Measurements from ENCODE around the gene TCN2.

DNA sequence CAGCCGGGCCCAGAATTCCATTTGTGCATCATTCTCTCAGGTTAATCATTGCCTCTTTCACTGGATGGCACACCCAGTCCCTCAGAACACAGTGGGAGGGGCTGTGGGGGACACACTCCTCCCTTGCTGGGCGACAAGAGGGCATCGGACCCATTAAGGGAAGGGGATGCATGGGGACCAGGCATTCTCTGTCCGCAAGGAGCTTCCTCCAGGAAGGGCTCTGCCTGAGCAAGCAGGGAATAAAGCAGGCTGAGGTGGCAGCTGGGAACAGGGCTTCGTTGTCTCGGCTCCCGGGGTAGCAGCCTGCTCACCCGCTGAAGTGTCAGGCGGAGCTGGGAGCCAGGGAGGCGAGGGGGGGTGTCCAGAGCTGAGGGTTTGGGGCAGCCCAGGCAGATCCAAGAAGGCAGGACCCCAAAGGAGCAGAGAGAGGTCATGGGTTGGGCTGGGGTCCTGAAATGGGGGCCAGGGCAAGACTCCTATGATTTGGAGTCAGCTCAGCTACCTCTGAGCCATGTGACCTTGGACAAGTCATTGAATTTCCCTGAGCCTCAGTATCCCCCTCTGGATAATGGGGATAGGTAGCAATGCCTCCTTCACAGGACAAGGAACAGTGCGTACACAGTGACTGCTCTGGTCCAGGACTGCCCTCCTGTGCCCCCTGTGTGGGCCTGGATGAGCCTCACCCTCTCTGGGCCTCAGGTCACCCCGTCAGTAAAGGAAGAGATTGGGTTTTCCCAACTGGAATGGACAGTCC lies 34.0 kb upstream of the TCN2 start:
- TF ChIP-seq, protein P1, sequence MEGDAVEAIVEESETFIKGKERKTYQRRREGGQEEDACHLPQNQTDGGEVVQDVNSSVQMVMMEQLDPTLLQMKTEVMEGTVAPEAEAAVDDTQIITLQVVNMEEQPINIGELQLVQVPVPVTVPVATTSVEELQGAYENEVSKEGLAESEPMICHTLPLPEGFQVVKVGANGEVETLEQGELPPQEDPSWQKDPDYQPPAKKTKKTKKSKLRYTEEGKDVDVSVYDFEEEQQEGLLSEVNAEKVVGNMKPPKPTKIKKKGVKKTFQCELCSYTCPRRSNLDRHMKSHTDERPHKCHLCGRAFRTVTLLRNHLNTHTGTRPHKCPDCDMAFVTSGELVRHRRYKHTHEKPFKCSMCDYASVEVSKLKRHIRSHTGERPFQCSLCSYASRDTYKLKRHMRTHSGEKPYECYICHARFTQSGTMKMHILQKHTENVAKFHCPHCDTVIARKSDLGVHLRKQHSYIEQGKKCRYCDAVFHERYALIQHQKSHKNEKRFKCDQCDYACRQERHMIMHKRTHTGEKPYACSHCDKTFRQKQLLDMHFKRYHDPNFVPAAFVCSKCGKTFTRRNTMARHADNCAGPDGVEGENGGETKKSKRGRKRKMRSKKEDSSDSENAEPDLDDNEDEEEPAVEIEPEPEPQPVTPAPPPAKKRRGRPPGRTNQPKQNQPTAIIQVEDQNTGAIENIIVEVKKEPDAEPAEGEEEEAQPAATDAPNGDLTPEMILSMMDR (conservative IDR thresholded peaks at IDR 0.05; ENCODE audit: low read depth, low read length), result no peak
- no peak for TF ChIP-seq POLR2A (IDR thresholded peaks at IDR 0.05; ENCODE audit: low read depth, low read length)
- no peak for TF ChIP-seq MXI1 (IDR thresholded peaks at IDR 0.05; ENCODE audit: borderline replicate concordance, low read depth, low read length)
- TF ChIP-seq RFX5 (IDR thresholded peaks at IDR 0.05; ENCODE audit: low read depth, low read length), result no peak
- TF ChIP-seq, protein P2, sequence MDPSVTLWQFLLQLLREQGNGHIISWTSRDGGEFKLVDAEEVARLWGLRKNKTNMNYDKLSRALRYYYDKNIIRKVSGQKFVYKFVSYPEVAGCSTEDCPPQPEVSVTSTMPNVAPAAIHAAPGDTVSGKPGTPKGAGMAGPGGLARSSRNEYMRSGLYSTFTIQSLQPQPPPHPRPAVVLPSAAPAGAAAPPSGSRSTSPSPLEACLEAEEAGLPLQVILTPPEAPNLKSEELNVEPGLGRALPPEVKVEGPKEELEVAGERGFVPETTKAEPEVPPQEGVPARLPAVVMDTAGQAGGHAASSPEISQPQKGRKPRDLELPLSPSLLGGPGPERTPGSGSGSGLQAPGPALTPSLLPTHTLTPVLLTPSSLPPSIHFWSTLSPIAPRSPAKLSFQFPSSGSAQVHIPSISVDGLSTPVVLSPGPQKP (IDR thresholded peaks at IDR 0.05; ENCODE audit: borderline replicate concordance, low read depth, low read length), result no peak
- TF ChIP-seq NFE2L2 (IDR thresholded peaks at IDR 0.05; ENCODE audit: low read depth, low read length), result no peak
- no peak for TF ChIP-seq CEBPB (IDR thresholded peaks at IDR 0.05; ENCODE audit: low read depth, low read length)
- TF ChIP-seq SMC3 (IDR thresholded peaks at IDR 0.05; ENCODE audit: low read depth, low read length), result no peak
- no peak for TF ChIP-seq RAD21 (IDR thresholded peaks at IDR 0.05; ENCODE audit: low read length)
- TF ChIP-seq, protein P3, sequence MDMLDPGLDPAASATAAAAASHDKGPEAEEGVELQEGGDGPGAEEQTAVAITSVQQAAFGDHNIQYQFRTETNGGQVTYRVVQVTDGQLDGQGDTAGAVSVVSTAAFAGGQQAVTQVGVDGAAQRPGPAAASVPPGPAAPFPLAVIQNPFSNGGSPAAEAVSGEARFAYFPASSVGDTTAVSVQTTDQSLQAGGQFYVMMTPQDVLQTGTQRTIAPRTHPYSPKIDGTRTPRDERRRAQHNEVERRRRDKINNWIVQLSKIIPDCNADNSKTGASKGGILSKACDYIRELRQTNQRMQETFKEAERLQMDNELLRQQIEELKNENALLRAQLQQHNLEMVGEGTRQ (IDR thresholded peaks at IDR 0.05; ENCODE audit: low read depth, low read length), result no peak
- no peak for TF ChIP-seq CHD1 (IDR thresholded peaks at IDR 0.05; ENCODE audit: low read depth, low read length)
